Activated CD8-positive, alpha-beta memory T cell treated with anti-CD3 and anti-CD28 coated beads, Interleukin-2, amount 10 ng/mL, durations not matched to agents 7 days and 5 days (primary cell): ENCODE measurements around the gene C6orf58. TPM values are rescaled to one million over a fixed set of nuclear protein-coding genes. Genes with fewer than 3 reads are reported as not detected.

Experiments used
- ATAC-seq: fragments of 150-1000 bp; cut with Tn5 transposase; one replicate; pipeline ENCODE4 v1.10.0; 2021; ENCODE audit warnings: moderate library complexity
- CTCF ChIA-PET: fragments of 350-600 bp; sonication (Branson Sonifier 250); formaldehyde crosslinking; loops from one replicate; lab custom pipeline; 2021; ENCODE audit warnings: antibody characterized with exemption; lab: Charles Lee
- DNase-seq: peaks from one replicate; pipeline ENCODE4 v3.0.0-alpha.2; 2020
- H3K27ac Mint-ChIP-seq: one replicate; pipeline ENCODE4 v1.8.0; 2021; ENCODE audit warnings: mild to moderate bottlenecking, mixed read lengths
- H3K27me3 Mint-ChIP-seq: one replicate; pipeline ENCODE4 v1.8.0; 2021; ENCODE audit warnings: mixed read lengths
- H3K36me3 Mint-ChIP-seq: one replicate; pipeline ENCODE4 v1.8.0; 2021; ENCODE audit warnings: mild to moderate bottlenecking, mixed read lengths
- H3K4me1 Mint-ChIP-seq: one replicate; pipeline ENCODE4 v1.8.0; 2021; ENCODE audit warnings: mixed read lengths
- H3K4me3 Mint-ChIP-seq: one replicate; pipeline ENCODE4 v1.8.0; 2021; ENCODE audit warnings: mild to moderate bottlenecking, moderate library complexity, mixed read lengths
- H3K9me3 Mint-ChIP-seq: one replicate; pipeline ENCODE4 v1.8.0; 2022; ENCODE audit warnings: low read depth, mixed read lengths
- total RNA-seq, 2 experiments: library from RNA; stranded (reverse); gene quantifications; one replicate each; pipeline ENCODE4 v1.2.3, GENCODE V29; 2021

The C6orf58 gene
- total RNA-seq, 2 experiments from 2014 or later, result not detected

DNA sequence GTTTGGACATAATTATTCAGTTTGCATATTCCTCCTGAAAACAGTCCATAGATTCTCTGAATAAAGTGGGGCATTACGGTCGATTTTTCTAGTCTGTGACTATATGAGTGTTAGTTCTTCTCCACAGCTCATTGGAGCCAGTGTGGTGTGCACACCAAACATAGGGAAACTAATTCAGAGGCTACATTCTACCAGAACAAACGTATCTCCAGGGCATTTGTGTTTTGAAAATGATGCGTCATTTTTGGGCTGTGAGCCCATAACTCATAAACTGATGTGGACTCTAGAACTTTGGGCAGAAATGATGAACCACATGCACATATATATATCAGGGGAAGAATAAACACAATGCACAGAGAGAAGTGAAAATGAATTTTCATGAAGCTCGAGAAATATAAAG, 41.8 kb downstream of the C6orf58 start:
- Mint-ChIP-seq H3K9me3 (no peaks in the 10 kb centered on the region), H3K27ac (no peak overlapping the region), H3K27me3 (no peaks in the 10 kb centered on the region), H3K4me3 (no peak overlapping the region), H3K4me1 (no peaks in the 10 kb centered on the region), H3K36me3 (no peaks in the 10 kb centered on the region)
- no peak for ATAC-seq
- DNase-seq, result no peak
- CTCF ChIA-PET, result no interaction called here

DNA sequence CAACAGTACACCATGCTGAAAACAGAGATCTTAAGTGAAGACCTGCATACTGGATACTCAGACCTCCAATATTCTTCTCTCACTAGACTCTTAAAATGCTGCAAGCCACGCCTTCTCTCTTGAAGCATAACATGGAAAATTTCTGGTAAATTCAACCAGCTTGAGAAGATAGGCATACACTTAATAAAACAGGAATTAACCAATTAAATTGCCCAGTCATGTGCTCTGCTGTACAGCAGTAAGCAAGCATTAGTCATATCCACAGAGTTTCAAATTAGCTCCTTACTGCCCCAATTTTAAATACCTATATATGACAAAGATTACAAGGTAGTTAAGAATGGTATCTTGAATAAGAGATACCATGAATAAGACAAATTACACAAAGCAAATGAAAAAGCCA, 53.8 kb downstream of the C6orf58 start:
- DNase-seq (no peak), ATAC-seq (no peak)
- no peak overlapping the region for H3K4me3 Mint-ChIP-seq
- no peak overlapping the region for H3K27ac Mint-ChIP-seq
- H3K27me3 Mint-ChIP-seq, result peaks cover 2% of the 10 kb centered on the region
- no peaks in the 10 kb centered on the region for H3K9me3 Mint-ChIP-seq
- no peaks in the 10 kb centered on the region for H3K36me3 Mint-ChIP-seq
- CTCF ChIA-PET, result no interaction called here
- H3K4me1 Mint-ChIP-seq, result no peaks in the 10 kb centered on the region

DNA sequence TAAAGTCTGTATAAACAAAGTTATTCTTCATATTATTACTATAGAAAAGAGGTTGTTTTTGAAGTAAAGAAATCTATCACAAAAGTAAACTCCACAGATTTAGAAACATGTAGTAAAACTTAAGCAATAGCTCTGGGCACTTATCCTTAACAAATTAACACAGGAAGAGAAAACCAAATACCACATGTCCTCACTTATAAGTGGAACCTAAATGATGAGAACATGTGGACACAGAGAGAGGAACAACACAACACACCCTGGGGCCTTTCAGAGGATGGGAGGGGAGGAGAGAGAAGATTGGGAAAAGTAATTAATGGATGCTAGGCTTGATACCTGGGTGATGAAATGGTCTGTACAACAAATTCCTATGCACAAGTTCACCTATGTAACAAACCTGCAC, 57.2 kb downstream of the C6orf58 start:
- no peaks in the 10 kb centered on the region for H3K9me3 Mint-ChIP-seq
- H3K27ac Mint-ChIP-seq, result no peak overlapping the region

DNA sequence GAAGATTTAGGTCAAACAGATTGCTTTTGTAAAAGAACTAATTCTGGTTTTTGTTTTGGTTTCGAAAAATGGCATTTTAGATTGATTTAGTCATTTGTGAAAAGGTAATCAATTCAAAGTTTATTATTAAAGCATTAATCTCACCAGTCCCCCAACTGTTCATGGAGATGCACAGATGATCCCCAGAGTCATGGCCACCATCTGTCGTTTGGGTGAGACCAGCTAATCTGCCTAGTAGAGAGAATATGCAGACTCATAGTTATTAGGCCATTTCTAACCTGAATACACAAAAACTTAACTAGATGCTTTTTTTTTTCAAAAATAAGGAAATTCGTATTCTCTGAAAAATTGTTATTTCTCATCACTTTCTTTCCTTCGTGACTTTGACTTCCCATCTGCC, 58.1 kb downstream of the C6orf58 start:
- Mint-ChIP-seq H3K36me3 (no peaks in the 10 kb centered on the region), H3K9me3 (no peaks in the 10 kb centered on the region), H3K4me1 (no peaks in the 10 kb centered on the region), H3K4me3 (no peak overlapping the region), H3K27me3 (peaks cover 2% of the 10 kb centered on the region), H3K27ac (no peak overlapping the region)
- no peak for DNase-seq
- CTCF ChIA-PET, result no interaction called here
- no peak for ATAC-seq

More for the DNA sequence above, 57.2 kb downstream of the C6orf58 start:
- Mint-ChIP-seq H3K36me3 (no peaks in the 10 kb centered on the region), H3K4me3 (no peak overlapping the region), H3K27me3 (peaks cover 2% of the 10 kb centered on the region), H3K4me1 (no peaks in the 10 kb centered on the region)
- CTCF ChIA-PET, result no interaction called here
- no peak for ATAC-seq
- no peak for DNase-seq

DNA sequence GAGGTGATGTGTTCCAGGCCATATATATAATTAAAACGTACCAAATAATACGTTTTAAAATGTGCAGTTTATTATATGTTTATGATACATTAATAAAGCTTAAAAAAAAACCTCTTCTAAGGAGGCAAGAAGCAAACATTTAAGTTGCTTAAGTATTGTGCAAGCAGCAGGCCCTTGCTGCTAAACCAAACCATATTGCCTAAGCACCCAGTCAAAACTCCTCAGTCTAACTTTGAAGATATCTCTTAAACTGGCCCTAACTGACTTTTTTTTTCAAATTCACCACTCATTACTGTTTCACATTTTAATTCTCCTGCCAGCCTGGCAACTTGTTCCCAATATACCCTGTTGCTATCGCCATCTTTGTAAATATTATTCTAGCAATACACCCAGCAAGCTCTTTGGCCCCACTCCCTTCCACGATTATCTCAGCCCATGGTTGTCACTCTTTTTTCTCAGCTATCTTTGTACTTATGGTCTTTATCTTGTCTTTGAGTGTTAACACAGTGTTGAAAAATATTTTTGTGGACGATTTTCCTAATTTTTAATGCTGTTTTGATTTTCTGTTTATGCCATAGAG, 60.9 kb downstream of the C6orf58 start:
- no peak overlapping the region for H3K27ac Mint-ChIP-seq
- peaks cover 2% of the 10 kb centered on the region for H3K27me3 Mint-ChIP-seq
- H3K4me1 Mint-ChIP-seq, result no peaks in the 10 kb centered on the region
- CTCF ChIA-PET, result no interaction called here
- DNase-seq, result no peak
- no peaks in the 10 kb centered on the region for H3K36me3 Mint-ChIP-seq
- no peak for ATAC-seq
- H3K4me3 Mint-ChIP-seq, result no peak overlapping the region
- H3K9me3 Mint-ChIP-seq, result no peaks in the 10 kb centered on the region

Other genes starting within 250 kb of the C6orf58 start
- gene ECHDC1, start 233.6 kb upstream of the C6orf58 start, total RNA-seq, result 10 to 100 TPM; 39.5 to 46.1 TPM
- gene KIAA0408, start 117.8 kb upstream of the C6orf58 start, total RNA-seq, result 10 to 100 TPM in 1 of 2 experiments, 1 to 10 TPM in 1; 9.9 to 25.6 TPM